ENCODE measurements around the gene PTPRH.

GRCh38 chr19:55179606-55180484 lies 29.5 kb downstream of the PTPRH start, which contains the start of gene SYT5:
- TF ChIP-seq POLR2A (IDR thresholded peaks at IDR 0.05) (no peak), CTCF (IDR thresholded peaks at IDR 0.05) (no peak)

All from right lobe of liver (tissue), 4 donors.